HG03066 (cell line): ENCODE results near the gene CD276.

ENCODE experiments used
- ATAC-seq: cut with Tn5 transposase; IDR thresholded peaks from one replicate; pipeline ENCODE4 v1.9.1; 2021; ENCODE audit warnings: low read depth; ENCODE audit not compliant: unreplicated experiment

CD276 gene

GRCh38 chr15:73746883-73747282, 62.7 kb downstream of the CD276 start:
- ATAC-seq, result no peak

GRCh38 chr15:73747847-73748590, 63.8 kb downstream of the CD276 start:
- no peak for ATAC-seq

GRCh38 chr15:73748730-73749129, 64.5 kb downstream of the CD276 start:
- no peak for ATAC-seq

GRCh38 chr15:73749533-73749932, 65.3 kb downstream of the CD276 start:
- no peak for ATAC-seq

GRCh38 chr15:73749971-73750370, 65.8 kb downstream of the CD276 start:
- ATAC-seq, result no peak

- ATAC-seq, result no peak
These were observed 66.3 kb downstream of the CD276 start for GRCh38 chr15:73750438-73750837.

- ATAC-seq, result no peak
These were observed 66.8 kb downstream of the CD276 start for GRCh38 chr15:73750951-73751350.

- ATAC-seq, result no peak
These were observed 67.3 kb downstream of the CD276 start for GRCh38 chr15:73751511-73751898.

- no peak for ATAC-seq
These were observed 68.0 kb downstream of the CD276 start for GRCh38 chr15:73751899-73752805.

- ATAC-seq, result no peak
These were observed 68.6 kb downstream of the CD276 start for GRCh38 chr15:73752806-73753193.

- no peak for ATAC-seq
These were observed 69.3 kb downstream of the CD276 start, which contains the start of gene INSYN1 for GRCh38 chr15:73753250-73754130. TSS of gene INSYN1 (minus strand) at chr15:73753351. CDS start at chr15:73751130, 2,221 bp downstream.

- ATAC-seq, result no peak
These were observed 70.3 kb downstream of the CD276 start for GRCh38 chr15:73754461-73754860.

GRCh38 chr15:73755481-73755880, 71.3 kb downstream of the CD276 start:
- ATAC-seq, result no peak

GRCh38 chr15:73755946-73756345, 71.8 kb downstream of the CD276 start:
- ATAC-seq, result no peak

- ATAC-seq, result no peak
These were observed 72.2 kb downstream of the CD276 start for GRCh38 chr15:73756390-73756789.

GRCh38 chr15:73756947-73757513, 72.8 kb downstream of the CD276 start:
- ATAC-seq, result no peak

GRCh38 chr15:73757571-73757970, 73.4 kb downstream of the CD276 start:
- ATAC-seq, result no peak

GRCh38 chr15:73758461-73758860, 74.3 kb downstream of the CD276 start:
- ATAC-seq, result no peak

- no peak for ATAC-seq
These were observed 76.4 kb downstream of the CD276 start for GRCh38 chr15:73760330-73761329.
